SHP77 (cell line): ENCODE results near the gene GPR146.

Experiments
- DNase-seq, 2 experiments: peaks; one replicate each; lab custom pipeline; 2025; lab: John Stamatoyannopoulos, UW

GPR146 gene

DNA sequence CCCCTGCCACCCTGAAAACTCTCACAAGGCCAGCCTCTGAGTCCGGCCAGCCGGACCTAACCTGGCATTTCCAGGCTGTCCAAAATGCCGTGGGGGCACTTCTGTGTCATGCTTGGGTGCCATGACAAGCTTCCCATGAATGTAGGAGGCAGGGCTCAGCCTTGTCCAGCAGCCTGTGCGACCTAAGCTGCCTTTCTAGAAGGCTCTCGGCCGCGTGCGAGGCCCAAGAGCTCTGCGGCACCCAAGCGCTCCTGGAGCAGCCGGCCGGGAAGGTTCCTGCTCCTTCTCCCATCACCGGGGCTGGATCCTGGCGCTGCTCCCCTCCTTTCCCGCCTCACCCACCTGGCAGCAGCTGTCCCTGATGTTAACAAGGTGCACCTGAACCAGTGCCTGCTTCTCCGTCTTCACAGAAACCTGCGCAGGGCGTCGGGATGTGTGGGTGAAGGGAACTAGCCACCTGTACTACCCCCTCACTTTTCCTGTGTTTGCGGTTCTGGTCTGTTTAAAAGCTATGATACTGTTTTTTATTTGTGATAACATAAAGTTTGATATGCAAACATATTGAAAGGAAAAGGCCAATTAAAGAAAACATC is 49.7 kb downstream of the GPR146 start:
- DNase-seq: no peak

DNA sequence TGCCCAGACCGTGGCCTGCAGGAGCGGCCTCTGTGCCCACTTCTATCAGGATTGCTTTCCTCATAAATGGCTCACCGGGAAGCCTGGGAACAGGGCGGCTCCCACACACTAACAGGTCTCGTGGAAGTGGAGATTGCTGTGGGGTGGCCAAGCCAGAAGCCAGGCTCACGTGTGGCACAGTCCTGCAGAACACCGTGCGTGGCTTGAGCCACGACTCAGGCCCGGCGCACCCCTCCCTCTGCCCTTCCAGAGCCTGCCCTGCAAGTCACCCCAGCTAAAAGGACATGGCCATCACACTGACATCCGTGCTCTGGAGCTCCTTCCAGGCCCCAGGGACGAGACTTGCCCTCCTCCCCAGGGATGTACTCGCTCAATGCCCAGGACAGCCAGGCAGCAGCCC is 50.5 kb downstream of the GPR146 start:
- no peak for DNase-seq

GRCh38 chr7:1095621-1096155 is 51.3 kb downstream of the GPR146 start:
- DNase-seq: no peak

GRCh38 chr7:1096156-1097119 is 52.1 kb downstream of the GPR146 start:
- DNase-seq: peak in 1 of 2 experiments; percentile 40

GRCh38 chr7:1097120-1097504 is 52.8 kb downstream of the GPR146 start:
- no peak for DNase-seq

DNA sequence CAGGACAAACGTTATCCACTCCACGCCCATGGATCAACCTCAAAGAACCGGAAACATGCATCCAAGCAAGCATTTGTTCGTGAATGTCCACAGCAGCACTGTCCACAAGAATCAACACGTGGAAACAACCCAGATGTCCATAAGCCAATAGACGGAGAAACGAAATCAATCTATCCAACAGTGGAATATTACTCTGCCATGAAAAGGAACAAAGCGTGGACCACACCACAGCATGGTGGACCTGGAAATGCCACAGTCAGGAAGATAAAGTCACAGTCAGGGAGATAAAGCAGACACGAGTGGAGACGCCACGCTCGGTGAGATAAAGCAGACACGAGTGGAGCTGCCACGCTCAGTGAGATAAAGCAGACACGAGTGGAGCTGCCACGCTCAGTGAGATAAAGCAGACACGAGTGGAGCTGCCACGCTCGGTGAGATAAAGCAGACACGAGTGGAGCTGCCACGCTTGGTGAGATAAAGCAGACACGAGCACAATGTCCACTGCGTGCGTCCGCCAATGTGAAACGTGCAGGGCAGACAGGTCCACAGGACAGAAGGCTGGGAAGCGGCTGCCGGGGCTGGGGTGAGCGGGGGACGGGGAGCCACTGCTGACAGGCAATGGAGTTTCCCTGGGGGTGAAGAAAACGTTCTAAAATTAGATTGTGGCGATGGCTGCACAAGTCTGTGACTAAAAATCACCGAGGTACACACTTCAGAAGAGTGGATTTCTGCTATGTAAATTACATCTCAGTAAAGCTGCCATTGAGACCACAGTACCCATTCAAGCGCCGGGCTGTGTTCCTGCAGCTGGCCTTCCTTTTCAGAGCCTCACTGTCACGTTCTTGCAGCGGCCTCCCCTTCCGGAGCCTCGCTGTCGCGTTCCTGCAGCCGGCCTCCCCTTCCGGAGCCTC is 54.2 kb downstream of the GPR146 start:
- DNase-seq: no peak

DNA sequence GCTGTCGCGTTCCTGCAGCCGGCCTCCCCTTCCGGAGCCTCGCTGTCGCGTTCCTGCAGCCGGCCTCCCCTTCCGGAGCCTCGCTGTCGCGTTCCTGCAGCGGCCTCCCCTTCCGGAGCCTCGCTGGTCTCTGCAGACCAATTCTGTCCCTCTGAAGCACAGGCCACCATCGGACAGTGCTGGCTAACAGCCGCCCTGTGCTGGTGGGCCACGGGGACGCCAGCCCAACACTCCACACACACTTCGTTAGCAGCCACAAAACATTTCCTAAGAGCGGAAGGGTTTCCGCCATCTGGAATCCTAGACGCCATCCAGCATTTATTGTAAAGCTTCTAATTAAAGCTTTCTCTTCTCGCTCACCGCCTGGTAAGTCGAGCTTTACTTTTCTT is 54.8 kb downstream of the GPR146 start:
- no peak for DNase-seq

- DNase-seq: no peak
Measured at GRCh38 chr7:1099637-1100036, 55.3 kb downstream of the GPR146 start.

DNA sequence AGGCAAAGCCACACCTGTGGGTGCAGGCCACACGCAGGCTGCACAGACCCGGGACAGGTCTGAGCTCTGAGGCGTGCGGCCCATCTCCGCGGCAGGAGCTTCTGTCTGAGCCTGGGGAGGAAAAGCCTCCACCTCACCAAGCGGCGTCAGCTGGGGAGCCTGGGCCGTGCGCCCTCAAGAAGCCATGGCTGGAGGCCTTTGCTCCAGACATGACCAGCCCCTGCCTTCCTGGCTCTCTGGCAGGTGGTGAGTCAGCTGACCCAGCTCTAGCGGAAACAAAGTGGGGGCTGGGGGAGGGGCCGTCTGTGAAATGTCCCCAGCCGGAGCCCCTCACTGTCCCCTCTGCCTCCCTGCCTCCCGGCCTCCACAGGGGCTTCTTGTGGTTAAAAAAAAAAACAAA is 56.0 kb downstream of the GPR146 start:
- DNase-seq: peak; percentile 51 to 70

- DNase-seq: peak; percentile 51 to 72
Measured at GRCh38 chr7:1100834-1101562, 56.7 kb downstream of the GPR146 start.

DNA sequence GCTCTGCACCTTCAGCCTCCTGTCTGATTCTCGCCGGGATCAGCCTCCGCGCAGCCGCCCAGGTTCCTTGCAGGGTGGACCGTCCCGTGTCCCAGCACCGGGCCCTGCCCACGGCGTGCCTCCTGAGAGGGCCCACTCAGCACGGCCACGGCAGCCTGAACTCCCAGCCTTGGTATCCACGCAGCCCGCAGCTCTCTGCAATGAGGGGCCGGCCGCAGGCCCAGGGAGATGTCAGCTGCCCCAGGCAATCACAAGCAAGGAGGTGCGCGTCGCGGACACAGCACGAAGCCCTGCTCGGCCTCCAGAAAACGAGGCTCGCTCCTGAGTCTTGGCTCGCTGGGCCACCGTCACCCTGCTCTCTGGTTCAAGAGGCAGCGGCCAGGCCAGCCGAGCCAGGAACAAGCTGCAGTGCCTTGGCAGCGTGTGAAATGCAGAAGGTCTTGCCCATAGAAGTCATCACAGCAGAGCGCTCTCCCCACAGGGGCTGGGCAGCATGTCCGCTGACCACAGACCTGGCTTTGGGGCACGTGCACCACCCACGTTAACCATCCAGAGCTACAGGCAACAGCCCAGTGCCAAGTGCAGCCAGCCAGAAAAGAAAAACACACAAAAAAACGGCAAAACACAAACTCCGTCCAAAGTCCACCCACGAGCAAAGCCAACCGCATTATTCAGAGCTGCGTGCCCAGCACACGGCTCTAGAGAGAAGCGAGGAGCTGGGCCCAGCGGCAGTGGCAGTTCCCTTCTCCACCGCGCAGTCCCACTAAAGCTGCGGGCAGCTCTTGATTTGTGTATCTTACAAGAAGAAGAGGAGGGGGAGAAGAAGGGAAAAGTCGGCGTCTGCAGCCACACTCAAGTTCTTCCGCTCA is 57.5 kb downstream of the GPR146 start:
- no peak for DNase-seq

- no peak for DNase-seq
Measured at GRCh38 chr7:1103009-1103788, 58.9 kb downstream of the GPR146 start.

GRCh38 chr7:1103789-1104515 is 59.6 kb downstream of the GPR146 start:
- DNase-seq: no peak

DNA sequence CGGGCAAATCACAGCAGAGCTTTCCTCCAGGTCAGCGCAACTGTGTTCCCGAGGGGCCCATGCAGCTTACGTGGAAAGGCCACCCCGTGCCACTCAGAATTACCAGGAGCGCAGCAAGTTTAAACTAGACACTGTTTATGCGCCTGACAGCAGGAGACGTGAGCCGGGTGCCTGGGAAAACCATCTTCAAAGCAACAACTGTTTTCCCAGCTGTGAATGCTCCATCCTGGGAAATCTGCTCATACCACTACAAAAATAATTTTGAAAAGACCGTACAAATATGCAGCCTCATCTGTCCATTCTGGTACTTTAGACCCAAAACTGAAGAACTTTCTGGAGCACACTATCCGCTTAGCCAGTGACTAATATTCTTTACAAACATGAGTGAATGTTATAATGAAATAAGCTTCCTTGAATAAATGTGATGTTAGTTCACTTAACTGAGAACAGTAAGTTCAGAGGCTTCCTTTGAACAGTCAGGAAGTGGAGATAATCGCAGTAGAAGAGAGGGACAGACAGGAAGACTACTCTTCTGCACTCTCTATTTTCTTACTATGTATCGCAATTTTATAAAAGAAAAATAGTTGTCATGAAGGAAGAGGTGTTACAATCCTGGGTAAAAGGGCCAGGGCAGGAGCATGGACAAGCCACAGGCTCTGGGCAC is 60.3 kb downstream of the GPR146 start:
- DNase-seq: no peak

DNA sequence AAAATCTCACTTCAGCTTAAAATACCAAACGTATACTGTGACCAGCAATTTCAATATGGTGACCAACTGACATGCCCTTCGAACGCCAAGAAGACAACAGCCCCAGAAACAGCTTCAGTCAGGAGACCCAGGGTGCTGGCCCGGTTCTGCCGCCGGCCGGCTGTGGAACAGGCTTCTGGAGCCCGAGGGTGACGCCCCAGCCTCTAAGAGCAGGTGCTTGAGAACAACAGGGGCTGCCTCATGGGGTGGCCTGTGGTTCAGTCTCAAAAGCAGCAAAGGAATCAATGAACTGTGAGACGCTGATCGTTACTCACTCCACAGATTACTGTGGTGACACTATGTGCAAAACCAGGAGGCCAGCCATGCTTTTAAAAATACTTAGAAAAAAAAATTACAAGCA is 60.8 kb downstream of the GPR146 start:
- no peak for DNase-seq

DNA sequence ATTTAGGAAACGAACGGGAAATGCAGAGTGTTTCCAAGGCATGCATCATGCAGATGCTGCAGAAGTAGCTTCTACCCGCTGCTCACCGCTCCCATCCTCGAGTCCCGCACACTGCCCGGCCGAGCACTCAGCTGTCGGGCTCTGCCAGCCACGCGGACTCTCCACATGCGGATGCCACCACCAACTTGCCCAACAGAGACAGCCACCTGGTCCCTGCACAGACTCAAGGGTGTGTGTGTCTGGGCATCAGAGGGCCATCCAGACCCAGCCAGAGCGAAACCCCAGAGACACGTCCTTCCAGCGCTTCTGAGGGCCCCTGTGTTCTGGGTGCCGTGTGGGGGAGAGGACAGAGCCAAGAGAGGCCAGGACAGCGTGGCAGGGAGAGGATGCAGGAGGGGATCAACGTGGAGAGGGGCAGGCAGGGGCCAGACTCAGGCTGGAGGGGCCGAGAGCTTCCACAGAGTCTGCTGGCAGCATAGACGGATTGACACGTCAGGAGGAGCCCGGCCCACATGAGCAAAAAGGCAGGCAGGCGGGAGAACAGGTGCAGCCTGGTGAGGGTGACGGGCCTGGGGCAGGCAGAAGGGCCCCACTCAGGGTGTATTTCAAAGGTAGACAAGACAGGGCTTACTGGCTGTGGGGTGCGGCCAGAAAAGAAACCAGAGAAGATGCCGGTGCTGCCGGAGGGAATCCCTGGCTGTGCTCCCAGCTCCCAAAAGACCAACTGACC is 61.9 kb downstream of the GPR146 start:
- peak; percentile 46 to 73 for DNase-seq

DNA sequence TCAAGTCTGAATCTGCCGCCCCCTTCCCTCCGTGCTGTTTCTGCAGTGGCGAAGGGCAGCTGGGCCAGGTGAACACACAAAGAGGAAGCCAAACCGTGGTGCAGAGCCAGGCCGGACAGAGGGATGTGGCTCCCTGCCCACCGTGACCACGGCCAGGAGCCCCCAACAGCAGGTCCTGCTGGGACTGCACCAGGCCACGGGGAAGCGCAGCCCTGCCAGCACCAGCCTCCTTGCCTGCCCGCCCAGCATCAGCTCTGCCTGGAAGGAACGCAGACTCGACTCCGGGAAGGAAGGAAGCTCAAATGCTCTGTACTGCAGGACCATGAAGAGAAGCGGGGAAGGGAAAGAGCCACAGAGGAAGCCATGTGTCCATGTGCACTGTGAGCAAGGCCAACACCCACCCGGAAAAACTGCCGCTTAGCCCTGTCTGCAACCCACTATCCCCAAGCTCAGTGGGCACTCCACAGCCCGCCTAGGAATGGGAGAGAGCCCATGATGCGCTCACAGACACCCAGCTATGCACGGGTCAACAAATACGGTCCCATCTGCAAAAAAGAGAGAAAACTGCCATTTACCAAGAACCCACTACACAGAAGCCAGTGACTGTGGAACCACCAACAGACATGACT is 62.6 kb downstream of the GPR146 start:
- peak in 1 of 2 experiments; percentile 46 for DNase-seq
